ENCODE data around the gene UNC93A. TPM values are rescaled to one million over a fixed set of nuclear protein-coding genes. Genes with fewer than 3 reads are reported as not detected.

UNC93A gene
- total RNA-seq, 1 experiment from 2014 or later, result not detected

DNA sequence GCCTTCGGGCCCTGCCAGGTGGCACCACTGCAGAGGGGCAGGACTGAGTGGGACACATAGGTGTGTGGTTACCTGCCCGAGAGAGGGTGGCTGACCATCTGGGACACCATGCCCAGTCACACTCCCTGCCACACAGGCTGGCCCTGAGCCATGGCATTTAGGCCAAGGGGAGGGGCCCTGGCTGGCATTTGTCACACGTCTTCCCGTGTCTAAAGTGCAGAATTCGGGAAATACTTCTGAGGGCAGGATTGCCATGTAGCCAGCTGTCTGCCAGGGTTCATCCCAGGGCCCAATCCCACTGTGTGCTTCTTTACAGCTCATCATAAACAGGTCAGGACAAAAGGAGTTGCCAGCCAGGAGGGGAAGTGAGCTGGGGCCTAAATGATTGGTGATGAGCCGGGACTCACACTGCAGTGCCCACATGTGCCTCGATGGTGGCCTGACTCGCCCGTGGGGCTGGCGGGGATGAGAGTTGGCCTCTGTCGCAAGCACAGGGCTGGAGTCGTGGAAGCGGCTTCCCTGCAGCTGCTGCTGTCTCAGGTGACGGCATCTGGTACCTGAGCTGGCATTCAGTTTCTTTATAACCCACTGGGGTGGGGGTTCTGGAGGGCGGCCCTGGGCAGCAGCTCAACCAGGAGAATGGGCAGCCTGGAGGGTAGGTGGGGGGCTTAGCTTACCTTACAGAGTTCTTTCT, 5.9 kb upstream of the UNC93A start:
- Histone ChIP-seq H3K4me2 (ENCODE audit: low read length) (no peak overlapping the region), H3K79me2 (ENCODE audit: insufficient read depth, low read length) (no peaks in the 10 kb centered on the region), H3K4me1 (ENCODE audit: control insufficient read depth in 1 of 2, insufficient read depth in 2 of 2, low read length in 2 of 2) (no peaks in the 10 kb centered on the region), H2AFZ (ENCODE audit: low read depth, low read length, poor library complexity, severe bottlenecking) (no peak overlapping the region), H3K4me3 (replicated peaks in 1 of 2; ENCODE audit: low read depth in 1 of 2, low read length in 2 of 2) (no peak overlapping the region), H3K27me3 (ENCODE audit: insufficient read depth, low read length) (peaks cover 7% of the 10 kb centered on the region; the same call in 1 of the 2 replicates), H3K27ac (ENCODE audit: low read depth, low read length) (no peak overlapping the region), H3K9ac (ENCODE audit: low read length) (no peak overlapping the region), H3K9me3 (ENCODE audit: control insufficient read depth in 1 of 2, insufficient read depth in 1 of 2, low read depth in 1 of 2, low read length in 2 of 2) (no peaks in the 10 kb centered on the region), H3K9me2 (ENCODE audit: insufficient read depth) (no peaks in the 10 kb centered on the region), H3K36me3 (ENCODE audit: control insufficient read depth in 1 of 2, insufficient read depth in 2 of 2, low read length in 2 of 2) (no peaks in the 10 kb centered on the region), H4K20me1 (ENCODE audit: insufficient read depth) (no peaks in the 10 kb centered on the region)
- CTCF ChIA-PET, result no interaction called here
- RAD21 ChIA-PET (ENCODE audit: low non-redundant PET in 1 of 2, low total read pairs in 2 of 2, uncharacterized antibody in 2 of 2, unreplicated experiment in 2 of 2), result no interaction called here
- intact Hi-C loops (cut with micrococcal nuclease), result loop anchor here (10.0 kb wide), 2 partner anchors 100 to 510 kb away; no protein-coding TSS in a partner anchor
- DNase-seq (ENCODE audit: low read depth, low spot score) (no peak), ATAC-seq (no peak)
- POLR2A ChIA-PET, result no interaction called here
- no peak for TF ChIP-seq RAD21 (IDR thresholded peaks at IDR 0.05; ENCODE audit: low read depth)
- no peak for TF ChIP-seq TCF7L2 (IDR thresholded peaks at IDR 0.05; ENCODE audit: borderline replicate concordance, extremely low read depth, insufficient read depth, insufficient read length)
- TF ChIP-seq FOSL1 (IDR thresholded peaks at IDR 0.05; ENCODE audit: low read depth), result no peak
- no peak for TF ChIP-seq ZFX (IDR thresholded peaks at IDR 0.05)
- TF ChIP-seq EGR1 (IDR thresholded peaks at IDR 0.05; ENCODE audit: low read depth), result no peak
- TF ChIP-seq ELF1 (IDR thresholded peaks at IDR 0.05; ENCODE audit: borderline replicate concordance, low read depth), result no peak
- no peak for TF ChIP-seq SP1 (IDR thresholded peaks at IDR 0.05; ENCODE audit: low read depth)
- no peak for TF ChIP-seq EZH2 (IDR thresholded peaks at IDR 0.05)
- TF ChIP-seq SRF (IDR thresholded peaks at IDR 0.05; ENCODE audit: low read depth), result no peak
- TF ChIP-seq, protein P1, sequence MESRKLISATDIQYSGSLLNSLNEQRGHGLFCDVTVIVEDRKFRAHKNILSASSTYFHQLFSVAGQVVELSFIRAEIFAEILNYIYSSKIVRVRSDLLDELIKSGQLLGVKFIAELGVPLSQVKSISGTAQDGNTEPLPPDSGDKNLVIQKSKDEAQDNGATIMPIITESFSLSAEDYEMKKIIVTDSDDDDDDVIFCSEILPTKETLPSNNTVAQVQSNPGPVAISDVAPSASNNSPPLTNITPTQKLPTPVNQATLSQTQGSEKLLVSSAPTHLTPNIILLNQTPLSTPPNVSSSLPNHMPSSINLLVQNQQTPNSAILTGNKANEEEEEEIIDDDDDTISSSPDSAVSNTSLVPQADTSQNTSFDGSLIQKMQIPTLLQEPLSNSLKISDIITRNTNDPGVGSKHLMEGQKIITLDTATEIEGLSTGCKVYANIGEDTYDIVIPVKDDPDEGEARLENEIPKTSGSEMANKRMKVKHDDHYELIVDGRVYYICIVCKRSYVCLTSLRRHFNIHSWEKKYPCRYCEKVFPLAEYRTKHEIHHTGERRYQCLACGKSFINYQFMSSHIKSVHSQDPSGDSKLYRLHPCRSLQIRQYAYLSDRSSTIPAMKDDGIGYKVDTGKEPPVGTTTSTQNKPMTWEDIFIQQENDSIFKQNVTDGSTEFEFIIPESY (IDR thresholded peaks at IDR 0.05; ENCODE audit: extremely low read depth, insufficient replicate concordance, low read length), result no peak
- TF ChIP-seq JUND (IDR thresholded peaks at IDR 0.05), result no peak
- no TSS peak for BruUV-seq (replicated peaks)

Data from HCT116 (cell line).